ENCODE data around the gene ARHGAP6.

The ARHGAP6 gene

GRCh38 chrX:11678158-11678557 is 12.4 kb upstream of the ARHGAP6 start:
- Histone ChIP-seq H3K4me1 (ENCODE audit: control insufficient read depth, insufficient read depth, low read length) (no peaks in the 10 kb centered on the region), H3K36me3 (ENCODE audit: control insufficient read depth in 2 of 2, insufficient read depth in 2 of 2, low read length in 2 of 2) (no peaks in the 10 kb centered on the region), H3K4me3 (ENCODE audit: low read length in 2 of 2) (no peak overlapping the region), H3K27ac (ENCODE audit: low read length) (no peak overlapping the region), H3K9ac (ENCODE audit: low read length in 2 of 2) (no peak overlapping the region), H3K9me3 (ENCODE audit: control insufficient read depth in 2 of 2, low read length in 2 of 2) (no peaks in the 10 kb centered on the region), H3K27me3 (ENCODE audit: control insufficient read depth in 1 of 2, insufficient read depth in 2 of 2, low read length in 2 of 2) (no peaks in the 10 kb centered on the region)

- no peaks in the 10 kb centered on the region for H3K27me3 ChIP-seq (ENCODE audit: control insufficient read depth in 1 of 2, insufficient read depth in 2 of 2, low read length in 2 of 2)
- no peak overlapping the region for H3K27ac ChIP-seq (ENCODE audit: low read length)
- no peaks in the 10 kb centered on the region for H3K36me3 ChIP-seq (ENCODE audit: control insufficient read depth in 2 of 2, insufficient read depth in 2 of 2, low read length in 2 of 2)
- H3K4me1 ChIP-seq (ENCODE audit: control insufficient read depth, insufficient read depth, low read length): no peaks in the 10 kb centered on the region
- no peaks in the 10 kb centered on the region for H3K9me3 ChIP-seq (ENCODE audit: control insufficient read depth in 2 of 2, low read length in 2 of 2)
- no peak overlapping the region for H3K9ac ChIP-seq (ENCODE audit: low read length in 2 of 2)
- H3K4me3 ChIP-seq (ENCODE audit: low read length in 2 of 2): no peak overlapping the region
These were observed 6.5 kb upstream of the ARHGAP6 start for GRCh38 chrX:11672213-11672612.

DNA sequence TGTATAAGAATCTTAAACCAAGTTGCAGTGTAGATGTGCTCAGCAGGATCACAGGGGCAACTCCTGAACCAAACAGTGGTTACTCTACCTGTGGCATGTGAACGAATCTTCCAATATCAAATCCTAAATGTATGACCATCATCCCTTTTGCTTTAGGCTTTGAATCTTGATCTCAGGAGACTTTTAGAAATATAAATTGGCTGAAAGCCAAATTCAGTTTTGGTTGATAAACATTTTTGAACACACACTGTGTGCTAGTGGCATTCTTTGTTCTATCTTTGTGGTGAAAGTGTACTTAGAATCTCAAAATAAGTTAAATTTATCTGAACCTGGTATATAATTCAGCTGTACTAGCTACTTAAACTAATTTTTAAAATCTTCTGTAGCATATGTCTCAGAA is 4.6 kb upstream of the ARHGAP6 start:
- no peaks in the 10 kb centered on the region for H3K9me3 ChIP-seq (ENCODE audit: control insufficient read depth in 2 of 2, low read length in 2 of 2)
- no peaks in the 10 kb centered on the region for H3K27me3 ChIP-seq (ENCODE audit: control insufficient read depth in 1 of 2, insufficient read depth in 2 of 2, low read length in 2 of 2)
- H3K36me3 ChIP-seq (ENCODE audit: control insufficient read depth in 2 of 2, insufficient read depth in 2 of 2, low read length in 2 of 2): no peaks in the 10 kb centered on the region
- no peaks in the 10 kb centered on the region for H3K4me1 ChIP-seq (ENCODE audit: control insufficient read depth, insufficient read depth, low read length)
- no peak overlapping the region for H3K4me3 ChIP-seq (ENCODE audit: low read length in 2 of 2)
- H3K9ac ChIP-seq (ENCODE audit: low read length in 2 of 2): no peak overlapping the region
- no peak overlapping the region for H3K27ac ChIP-seq (ENCODE audit: low read length)

- Histone ChIP-seq H3K4me1 (ENCODE audit: control insufficient read depth, insufficient read depth, low read length) (no peaks in the 10 kb centered on the region), H3K4me3 (ENCODE audit: low read length in 2 of 2) (peak overlapping the region in 1 of 2 donors; percentile 50), H3K36me3 (ENCODE audit: control insufficient read depth in 2 of 2, insufficient read depth in 2 of 2, low read length in 2 of 2) (no peaks in the 10 kb centered on the region), H3K9me3 (ENCODE audit: control insufficient read depth in 2 of 2, low read length in 2 of 2) (no peaks in the 10 kb centered on the region), H3K27me3 (ENCODE audit: control insufficient read depth in 1 of 2, insufficient read depth in 2 of 2, low read length in 2 of 2) (no peaks in the 10 kb centered on the region), H3K9ac (ENCODE audit: low read length in 2 of 2) (no peak overlapping the region), H3K27ac (ENCODE audit: low read length) (no peak overlapping the region)
These were observed 1.4 kb upstream of the ARHGAP6 start for GRCh38 chrX:11666952-11667685.

DNA sequence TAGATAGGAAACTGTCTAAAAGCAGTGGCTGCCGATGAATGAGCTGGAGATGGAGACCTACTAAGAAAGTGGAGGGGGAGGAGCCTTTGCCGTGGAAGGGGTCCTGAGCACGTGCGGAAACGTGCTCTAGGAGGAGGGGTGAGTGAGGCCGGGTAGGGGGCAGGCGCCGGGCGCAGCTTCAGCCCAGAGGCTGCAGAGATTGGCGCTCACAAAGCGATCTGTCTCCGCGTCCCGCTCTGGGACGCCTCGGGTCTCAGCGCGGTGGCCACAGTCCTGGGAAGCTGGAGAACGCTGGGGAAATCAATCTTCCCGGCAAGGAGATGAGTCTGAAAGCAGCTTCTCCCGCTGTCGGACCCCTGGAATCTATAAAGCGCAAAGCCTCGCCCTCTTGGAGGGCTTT is 444 bp upstream of the ARHGAP6 start:
- Histone ChIP-seq H3K27me3 (ENCODE audit: control insufficient read depth in 1 of 2, insufficient read depth in 2 of 2, low read length in 2 of 2) (no peaks in the 10 kb centered on the region), H3K9ac (ENCODE audit: low read length in 2 of 2) (peak overlapping the region; percentile 37 to 42), H3K4me3 (ENCODE audit: low read length in 2 of 2) (peak overlapping the region; percentile 63 to 77), H3K4me1 (ENCODE audit: control insufficient read depth, insufficient read depth, low read length) (no peaks in the 10 kb centered on the region), H3K27ac (ENCODE audit: low read length) (peak overlapping the region; percentile 46), H3K9me3 (ENCODE audit: control insufficient read depth in 2 of 2, low read length in 2 of 2) (no peaks in the 10 kb centered on the region), H3K36me3 (ENCODE audit: control insufficient read depth in 2 of 2, insufficient read depth in 2 of 2, low read length in 2 of 2) (no peaks in the 10 kb centered on the region)

DNA sequence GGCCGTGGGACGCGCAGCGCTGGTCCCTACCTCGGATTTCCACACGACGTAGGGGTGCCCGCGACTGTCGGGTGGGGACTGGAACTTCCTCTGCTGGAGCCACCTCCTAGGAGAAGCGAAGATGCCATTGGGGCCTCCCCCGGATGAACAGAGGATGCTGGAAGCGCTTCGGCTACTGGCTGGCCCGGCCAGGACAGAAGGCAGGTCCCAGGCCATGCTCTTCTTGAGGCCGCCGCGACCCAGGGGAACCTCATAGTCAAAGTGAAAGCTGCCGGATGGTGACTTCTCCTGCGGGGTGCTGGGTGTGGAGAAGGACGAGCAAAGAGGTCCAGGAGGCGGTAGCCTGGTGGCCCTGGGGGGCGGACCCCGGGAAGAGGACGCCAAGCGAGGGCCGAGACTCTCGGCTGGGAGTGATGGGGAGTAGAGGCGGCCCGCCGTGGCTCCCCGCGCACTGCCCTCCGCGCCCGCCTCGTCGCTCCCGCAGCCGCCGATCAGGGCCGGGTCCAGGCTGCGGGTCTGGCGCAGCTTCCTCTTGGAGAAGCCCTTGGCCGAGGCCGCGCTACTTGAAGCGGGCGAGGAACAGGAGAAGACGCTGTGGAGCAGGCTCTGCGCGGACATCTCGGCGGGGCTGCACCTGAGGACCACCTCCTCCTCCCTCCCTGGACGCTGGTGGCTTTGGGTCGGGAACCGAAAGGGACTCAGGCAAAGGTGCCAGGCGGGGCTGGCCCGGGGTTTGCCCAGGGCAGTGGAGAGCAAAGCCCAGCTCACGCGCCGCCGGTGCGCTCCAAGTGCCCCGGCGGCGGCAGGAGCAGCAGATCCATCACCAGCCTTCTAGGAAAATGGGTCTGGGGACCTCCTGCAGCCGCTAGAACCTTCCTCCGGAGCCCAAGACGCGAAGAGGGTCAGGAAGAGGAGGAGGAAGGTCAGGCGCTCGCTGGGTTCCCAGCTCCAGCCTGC is 1.2 kb downstream of the ARHGAP6 start:
- H3K4me1 ChIP-seq (ENCODE audit: control insufficient read depth, insufficient read depth, low read length): no peaks in the 10 kb centered on the region

DNA sequence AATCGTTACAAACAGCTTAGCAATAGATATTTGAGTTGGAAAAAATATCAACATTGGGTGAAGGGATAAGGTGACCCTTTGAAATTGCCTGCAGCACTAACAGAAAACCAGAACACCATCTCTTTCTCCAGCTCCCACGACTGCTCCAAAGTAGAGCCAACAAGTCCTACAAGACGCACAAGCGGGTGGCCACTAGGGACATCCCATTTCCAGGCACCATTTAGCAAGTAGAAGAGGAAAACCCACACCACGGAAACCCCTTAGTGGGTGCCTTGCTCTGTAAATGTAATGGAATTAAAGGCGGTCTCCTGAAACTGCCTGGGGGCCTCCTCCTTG is 1.9 kb downstream of the ARHGAP6 start:
- no peaks in the 10 kb centered on the region for H3K9me3 ChIP-seq (ENCODE audit: control insufficient read depth in 2 of 2, low read length in 2 of 2)
- peak overlapping the region; percentile 63 to 77 for H3K4me3 ChIP-seq (ENCODE audit: low read length in 2 of 2)
- peaks cover 2% of the 10 kb centered on the region for H3K4me1 ChIP-seq (ENCODE audit: control insufficient read depth, insufficient read depth, low read length)
- peak overlapping the region; percentile 49 for H3K27ac ChIP-seq (ENCODE audit: low read length)
- H3K9ac ChIP-seq (ENCODE audit: low read length in 2 of 2): peak overlapping the region; percentile 6 to 28
- H3K27me3 ChIP-seq (ENCODE audit: control insufficient read depth in 1 of 2, insufficient read depth in 2 of 2, low read length in 2 of 2): no peaks in the 10 kb centered on the region
- no peaks in the 10 kb centered on the region for H3K36me3 ChIP-seq (ENCODE audit: control insufficient read depth in 2 of 2, insufficient read depth in 2 of 2, low read length in 2 of 2)

More for the DNA sequence above, 1.2 kb downstream of the ARHGAP6 start:
- no peaks in the 10 kb centered on the region for H3K36me3 ChIP-seq (ENCODE audit: control insufficient read depth in 2 of 2, insufficient read depth in 2 of 2, low read length in 2 of 2)
- H3K27me3 ChIP-seq (ENCODE audit: control insufficient read depth in 1 of 2, insufficient read depth in 2 of 2, low read length in 2 of 2): no peaks in the 10 kb centered on the region
- H3K9ac ChIP-seq (ENCODE audit: low read length in 2 of 2): peak overlapping the region; percentile 36 to 53
- peak overlapping the region; percentile 63 to 77 for H3K4me3 ChIP-seq (ENCODE audit: low read length in 2 of 2)
- H3K9me3 ChIP-seq (ENCODE audit: control insufficient read depth in 2 of 2, low read length in 2 of 2): no peaks in the 10 kb centered on the region
- peak overlapping the region; percentile 49 for H3K27ac ChIP-seq (ENCODE audit: low read length)

- Histone ChIP-seq H3K9me3 (ENCODE audit: control insufficient read depth in 2 of 2, low read length in 2 of 2) (no peaks in the 10 kb centered on the region), H3K4me3 (ENCODE audit: low read length in 2 of 2) (no peak overlapping the region), H3K9ac (ENCODE audit: low read length in 2 of 2) (no peak overlapping the region), H3K4me1 (ENCODE audit: control insufficient read depth, insufficient read depth, low read length) (peaks cover 8% of the 10 kb centered on the region), H3K27me3 (ENCODE audit: control insufficient read depth in 1 of 2, insufficient read depth in 2 of 2, low read length in 2 of 2) (no peaks in the 10 kb centered on the region), H3K36me3 (ENCODE audit: control insufficient read depth in 2 of 2, insufficient read depth in 2 of 2, low read length in 2 of 2) (no peaks in the 10 kb centered on the region), H3K27ac (ENCODE audit: low read length) (no peak overlapping the region)
These were observed 10.3 kb downstream of the ARHGAP6 start for GRCh38 chrX:11655282-11656015.

DNA sequence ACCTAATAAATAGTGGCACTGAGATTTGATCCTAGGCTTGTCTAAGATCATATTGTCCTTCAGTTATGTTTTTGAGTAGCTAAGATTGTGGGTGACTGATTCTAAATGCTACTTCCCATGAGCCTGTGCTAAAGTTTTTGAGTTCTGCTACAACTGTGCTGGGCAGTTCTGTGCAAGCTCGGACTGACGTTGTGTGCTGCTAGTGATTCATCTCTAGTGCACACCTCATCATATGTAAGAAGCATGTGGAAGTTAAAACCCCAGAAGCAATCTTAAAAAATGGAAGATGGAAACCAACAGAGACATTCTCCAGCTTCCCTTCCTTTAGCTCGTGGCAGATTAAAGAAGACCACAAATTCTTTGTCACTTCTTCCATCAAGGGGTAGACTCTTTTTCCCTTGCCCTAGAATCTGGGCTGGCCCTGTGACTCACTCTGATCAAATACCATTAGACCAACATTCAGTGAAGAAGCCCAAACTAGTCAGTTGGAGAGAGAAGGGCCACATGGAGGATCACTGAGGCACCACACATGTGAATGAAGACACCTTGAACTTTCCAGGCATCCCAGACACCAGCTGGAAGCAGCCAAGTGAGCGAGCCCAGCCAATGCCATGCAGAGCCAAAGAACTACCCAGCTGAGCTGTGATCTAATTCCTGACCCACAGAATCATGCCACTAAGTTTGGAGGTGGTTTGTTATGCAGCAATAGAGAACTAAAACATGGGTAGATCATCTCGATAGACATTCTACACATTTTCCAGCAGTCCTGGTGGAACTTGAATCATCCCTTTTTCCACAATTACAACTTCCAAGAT is 16.8 kb downstream of the ARHGAP6 start:
- Histone ChIP-seq H3K27ac (ENCODE audit: low read length) (no peak overlapping the region), H3K9me3 (ENCODE audit: control insufficient read depth in 2 of 2, low read length in 2 of 2) (no peaks in the 10 kb centered on the region), H3K4me1 (ENCODE audit: control insufficient read depth, insufficient read depth, low read length) (no peaks in the 10 kb centered on the region), H3K36me3 (ENCODE audit: control insufficient read depth in 2 of 2, insufficient read depth in 2 of 2, low read length in 2 of 2) (no peaks in the 10 kb centered on the region), H3K4me3 (ENCODE audit: low read length in 2 of 2) (no peak overlapping the region), H3K27me3 (ENCODE audit: control insufficient read depth in 1 of 2, insufficient read depth in 2 of 2, low read length in 2 of 2) (no peaks in the 10 kb centered on the region), H3K9ac (ENCODE audit: low read length in 2 of 2) (no peak overlapping the region)

DNA sequence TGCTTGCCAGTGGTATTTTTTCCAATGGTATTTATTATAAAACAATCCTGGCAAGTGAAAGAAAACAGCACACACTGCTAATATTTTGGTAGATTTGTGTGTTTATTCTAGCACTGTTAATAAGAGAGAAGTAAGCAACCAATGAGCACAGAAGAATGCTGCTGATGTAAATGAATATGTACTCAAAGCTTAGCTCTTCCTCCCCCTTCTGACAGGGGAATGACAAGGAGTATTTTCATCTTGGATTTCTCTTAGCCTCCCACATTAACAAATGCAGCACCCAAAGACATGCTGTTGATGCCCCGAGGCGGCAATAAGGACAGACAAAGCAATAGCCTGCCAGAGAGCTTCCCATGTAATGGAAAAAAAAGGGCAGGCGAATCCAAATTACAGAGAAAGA is 18.6 kb downstream of the ARHGAP6 start:
- no peaks in the 10 kb centered on the region for H3K9me3 ChIP-seq (ENCODE audit: control insufficient read depth in 2 of 2, low read length in 2 of 2)
- no peaks in the 10 kb centered on the region for H3K27me3 ChIP-seq (ENCODE audit: control insufficient read depth in 1 of 2, insufficient read depth in 2 of 2, low read length in 2 of 2)
- H3K27ac ChIP-seq (ENCODE audit: low read length): no peak overlapping the region
- no peak overlapping the region for H3K4me3 ChIP-seq (ENCODE audit: low read length in 2 of 2)
- no peak overlapping the region for H3K9ac ChIP-seq (ENCODE audit: low read length in 2 of 2)
- H3K4me1 ChIP-seq (ENCODE audit: control insufficient read depth, insufficient read depth, low read length): no peaks in the 10 kb centered on the region
- H3K36me3 ChIP-seq (ENCODE audit: control insufficient read depth in 2 of 2, insufficient read depth in 2 of 2, low read length in 2 of 2): no peaks in the 10 kb centered on the region
